Ishikawa (cell line): ENCODE measurements around the gene ARID4A.

Experiments used
- CEBPB ChIP-seq: IDR thresholded peaks from 2 replicates; pipeline ENCODE4 v1.6.1; 2012
- CREB1 ChIP-seq: IDR thresholded peaks from 2 replicates; pipeline ENCODE4 v1.6.1; 2012; ENCODE audit warnings: low read depth
- EGR1 ChIP-seq: IDR thresholded peaks from 2 replicates; pipeline ENCODE4 v1.6.1; 2012
- EP300 ChIP-seq: IDR thresholded peaks from 2 replicates; pipeline ENCODE4 v1.6.1; 2012; ENCODE audit warnings: borderline replicate concordance
- FOXM1 ChIP-seq: IDR thresholded peaks from 2 replicates; pipeline ENCODE4 v1.6.1; 2012; ENCODE audit warnings: low read depth, borderline replicate concordance
- MAX ChIP-seq: IDR thresholded peaks from 2 replicates; pipeline ENCODE4 v1.6.1; 2012
- NFIC ChIP-seq: IDR thresholded peaks from 2 replicates; pipeline ENCODE4 v1.6.1; 2012
- RAD21 ChIP-seq: IDR thresholded peaks from 2 replicates; pipeline ENCODE4 v1.6.1; 2012; ENCODE audit warnings: low read depth
- REST ChIP-seq: IDR thresholded peaks from 2 replicates; pipeline ENCODE4 v1.6.1; 2012; ENCODE audit warnings: low read depth, mild to moderate bottlenecking
- TAF1 ChIP-seq: IDR thresholded peaks from 2 replicates; pipeline ENCODE4 v1.6.1; 2012; ENCODE audit warnings: low read depth, mild to moderate bottlenecking
- TCF12 ChIP-seq: IDR thresholded peaks from 2 replicates; pipeline ENCODE4 v1.6.1; 2012; ENCODE audit warnings: low read depth
- TEAD4 ChIP-seq: IDR thresholded peaks from 2 replicates; pipeline ENCODE4 v1.6.1; 2012
- USF1 ChIP-seq: IDR thresholded peaks from 2 replicates; pipeline ENCODE4 v1.6.1; 2012
- YY1 ChIP-seq: IDR thresholded peaks from 2 replicates; pipeline ENCODE4 v1.6.1; 2012; ENCODE audit warnings: low read depth
- ZBTB7A ChIP-seq: IDR thresholded peaks from 2 replicates; pipeline ENCODE4 v1.6.1; 2012; ENCODE audit warnings: low read depth

ARID4A gene, protein sequence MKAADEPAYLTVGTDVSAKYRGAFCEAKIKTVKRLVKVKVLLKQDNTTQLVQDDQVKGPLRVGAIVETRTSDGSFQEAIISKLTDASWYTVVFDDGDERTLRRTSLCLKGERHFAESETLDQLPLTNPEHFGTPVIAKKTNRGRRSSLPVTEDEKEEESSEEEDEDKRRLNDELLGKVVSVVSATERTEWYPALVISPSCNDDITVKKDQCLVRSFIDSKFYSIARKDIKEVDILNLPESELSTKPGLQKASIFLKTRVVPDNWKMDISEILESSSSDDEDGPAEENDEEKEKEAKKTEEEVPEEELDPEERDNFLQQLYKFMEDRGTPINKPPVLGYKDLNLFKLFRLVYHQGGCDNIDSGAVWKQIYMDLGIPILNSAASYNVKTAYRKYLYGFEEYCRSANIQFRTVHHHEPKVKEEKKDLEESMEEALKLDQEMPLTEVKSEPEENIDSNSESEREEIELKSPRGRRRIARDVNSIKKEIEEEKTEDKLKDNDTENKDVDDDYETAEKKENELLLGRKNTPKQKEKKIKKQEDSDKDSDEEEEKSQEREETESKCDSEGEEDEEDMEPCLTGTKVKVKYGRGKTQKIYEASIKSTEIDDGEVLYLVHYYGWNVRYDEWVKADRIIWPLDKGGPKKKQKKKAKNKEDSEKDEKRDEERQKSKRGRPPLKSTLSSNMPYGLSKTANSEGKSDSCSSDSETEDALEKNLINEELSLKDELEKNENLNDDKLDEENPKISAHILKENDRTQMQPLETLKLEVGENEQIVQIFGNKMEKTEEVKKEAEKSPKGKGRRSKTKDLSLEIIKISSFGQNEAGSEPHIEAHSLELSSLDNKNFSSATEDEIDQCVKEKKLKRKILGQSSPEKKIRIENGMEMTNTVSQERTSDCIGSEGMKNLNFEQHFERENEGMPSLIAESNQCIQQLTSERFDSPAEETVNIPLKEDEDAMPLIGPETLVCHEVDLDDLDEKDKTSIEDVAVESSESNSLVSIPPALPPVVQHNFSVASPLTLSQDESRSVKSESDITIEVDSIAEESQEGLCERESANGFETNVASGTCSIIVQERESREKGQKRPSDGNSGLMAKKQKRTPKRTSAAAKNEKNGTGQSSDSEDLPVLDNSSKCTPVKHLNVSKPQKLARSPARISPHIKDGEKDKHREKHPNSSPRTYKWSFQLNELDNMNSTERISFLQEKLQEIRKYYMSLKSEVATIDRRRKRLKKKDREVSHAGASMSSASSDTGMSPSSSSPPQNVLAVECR

GRCh38 chr14:58298477-58299400, at the start of gene ARID4A:
Gene ARID4A, plus strand, starts transcription at chr14:58298555. Its CDS starts 1,300 bp downstream, at chr14:58299855.
- no peak; the same call in 1 of the 2 replicates for TF ChIP-seq ZBTB7A
- TF ChIP-seq TAF1: no peak; the same call in 1 of the 2 replicates
- no peak for TF ChIP-seq NFIC
- TF ChIP-seq TCF12: peak; percentile 36; the same call in 1 of the 2 replicates
- no peak for TF ChIP-seq REST
- no peak for TF ChIP-seq FOXM1
- TF ChIP-seq MAX: 0 out of 2 replicates have a peak, but pooled peaks have one; percentile 4
- no peak; the same call in 1 of the 2 replicates for TF ChIP-seq YY1

GRCh38 chr14:58249611-58250010, 48.7 kb upstream of the ARID4A start:
- TF ChIP-seq NFIC (no peak), EP300 (no peak), USF1 (no peak), YY1 (no peak)

DNA sequence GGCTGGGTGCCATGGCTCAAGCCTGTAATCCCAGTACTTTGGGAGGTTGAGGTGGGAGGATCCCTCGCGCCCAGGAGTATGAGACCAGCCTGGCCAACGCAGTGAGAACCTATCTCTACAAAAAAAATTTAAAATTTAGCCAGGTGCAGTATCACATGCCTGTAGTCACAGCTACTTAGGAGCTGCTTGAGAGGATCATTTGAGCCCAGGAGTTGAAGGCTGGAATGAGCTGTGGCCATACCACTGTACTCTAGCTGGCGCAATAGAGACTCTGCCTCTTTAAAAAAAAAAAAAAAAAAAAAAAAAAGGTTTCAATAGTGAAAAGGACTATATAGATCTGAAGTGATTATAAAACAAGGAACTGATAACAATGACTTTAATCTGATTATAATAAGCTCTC, 40.2 kb upstream of the ARID4A start:
- TF ChIP-seq TAF1 (no peak), CREB1 (no peak), EGR1 (no peak), NFIC (no peak), MAX (no peak)

DNA sequence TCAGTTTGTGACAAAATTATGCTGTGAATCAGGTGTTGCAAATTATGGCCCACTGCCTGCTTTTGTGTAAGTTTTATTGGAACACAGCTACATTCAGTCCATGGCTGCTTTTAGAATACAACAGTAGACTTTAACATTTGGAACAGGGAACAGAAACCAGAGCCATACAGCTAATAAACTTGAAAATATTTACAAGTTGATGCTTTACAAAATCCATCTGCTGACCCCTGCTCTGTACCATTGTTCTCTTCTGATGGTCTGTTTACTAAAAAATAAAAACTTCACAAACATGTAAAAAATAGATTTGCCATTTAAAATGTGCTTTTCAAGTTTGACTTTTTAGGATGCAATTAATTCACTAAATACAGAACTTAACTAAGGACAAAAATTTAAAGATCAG, 33.0 kb upstream of the ARID4A start:
- TF ChIP-seq CREB1 (no peak), REST (no peak)

GRCh38 chr14:58270628-58271027, 27.7 kb upstream of the ARID4A start:
- TF ChIP-seq EGR1 (no peak), RAD21 (no peak), MAX (no peak), USF1 (no peak), TCF12 (no peak), YY1 (no peak), EP300 (no peak), CREB1 (no peak), CEBPB (no peak), TEAD4 (no peak), FOXM1 (no peak), REST (no peak), ZBTB7A (no peak), TAF1 (no peak), NFIC (no peak)
